Hepatocyte (in vitro differentiated cells): ENCODE data around the gene MRPS27. TPM values are rescaled to one million over a fixed set of nuclear protein-coding genes. Genes with fewer than 3 reads are reported as not detected.

Experiments used
- DNase-seq: peaks from one replicate; pipeline ENCODE4 v3.0.0-alpha.2; 2016; ENCODE audit warnings: low spot score
- H2AFZ ChIP-seq: fragments of 200-600 bp; sonication (generic); 2 replicates; pipeline ENCODE4 v1.6.0; 2016; ENCODE audit warnings: antibody characterized with exemption, mild to moderate bottlenecking
- H3K27ac ChIP-seq: fragments of 200-600 bp; sonication (generic); 2 replicates; pipeline ENCODE4 v1.5.1; 2016; ENCODE audit warnings: mild to moderate bottlenecking
- H3K27me3 ChIP-seq: fragments of 200-600 bp; sonication (generic); 2 replicates; pipeline ENCODE4 v1.6.1; 2016
- H3K36me3 ChIP-seq: fragments of 200-600 bp; sonication (generic); replicated peaks from 2 replicates; pipeline ENCODE4 v1.5.1; 2016; ENCODE audit warnings: low read depth; ENCODE audit not compliant: insufficient read depth
- H3K4me1 ChIP-seq: fragments of 200-600 bp; sonication (generic); 2 replicates; pipeline ENCODE4 v1.5.1; 2016; ENCODE audit warnings: mild to moderate bottlenecking, moderate library complexity; ENCODE audit not compliant: insufficient read depth
- H3K4me2 ChIP-seq: fragments of 200-600 bp; sonication (generic); 2 replicates; pipeline ENCODE4 v1.6.0; 2016
- H3K4me3 ChIP-seq: fragments of 200-600 bp; sonication (generic); 2 replicates; pipeline ENCODE4 v1.5.1; 2016; ENCODE audit warnings: mild to moderate bottlenecking
- H3K79me2 ChIP-seq: fragments of 200-600 bp; sonication (generic); 2 replicates; pipeline ENCODE4 v1.6.0; 2017; ENCODE audit warnings: mild to moderate bottlenecking
- H3K9me2 ChIP-seq: fragments of 200-600 bp; sonication (generic); replicated peaks from 2 replicates; pipeline ENCODE4 v1.6.0; 2017; ENCODE audit warnings: mild to moderate bottlenecking; ENCODE audit not compliant: insufficient read depth
- H3K9me3 ChIP-seq: fragments of 200-600 bp; sonication (generic); 2 replicates; pipeline ENCODE4 v1.5.1; 2016; ENCODE audit warnings: low read depth, mild to moderate bottlenecking
- H4K20me1 ChIP-seq: fragments of 200-600 bp; sonication (generic); 2 replicates; pipeline ENCODE4 v1.6.0; 2016; ENCODE audit warnings: mild to moderate bottlenecking; ENCODE audit not compliant: insufficient read depth, poor library complexity, severe bottlenecking
- EZH2 ChIP-seq: fragments of 200-600 bp; sonication (generic); IDR thresholded peaks from 2 replicates; pipeline ENCODE4 v1.6.1; 2016; ENCODE audit warnings: antibody characterized with exemption, mild to moderate bottlenecking, borderline replicate concordance
- EZH2phosphoT487 ChIP-seq: fragments of 200-600 bp; sonication (generic); IDR thresholded peaks from one replicate; pipeline ENCODE4 v1.6.1; 2018; ENCODE audit warnings: antibody characterized with exemption, mild to moderate bottlenecking, low read depth, moderate library complexity; ENCODE audit not compliant: unreplicated experiment, severe bottlenecking
- WGBS: methylation state at CpG from one replicate; pipeline ENCODE4 v1.1.6; 2016; ENCODE audit warnings: low lambda C conversion rate; ENCODE audit errors: missing lambda C conversion rate; 5-methylcytosine and 5-hydroxymethylcytosine counted together
- polyA plus RNA-seq: library from polyadenylated mRNA; unstranded; fragments of >200 nt; fragmentation: Nextera tagmentation; extraction: Ambion mirVana; gene quantifications from 2 replicates; pipeline ENCODE4 v1.2.1, GENCODE V29; 2016
- total RNA-seq: library from RNA; depleted of rRNA; stranded (reverse); fragments of >200 nt; gene quantifications from 2 replicates; pipeline ENCODE4 v1.2.3, GENCODE V29; 2014
- TF ChIP-seq, protein P1 (sequence below): fragments of 200-600 bp; sonication (generic); IDR thresholded peaks from 2 replicates; pipeline ENCODE4 v1.5.1; 2016; ENCODE audit warnings: antibody characterized with exemption, mild to moderate bottlenecking; ENCODE audit not compliant: poor library complexity

The MRPS27 gene
- total and polyA plus RNA-seq, 2 experiments from 2014 or later = 35.6 to 63.5 TPM

DNA sequence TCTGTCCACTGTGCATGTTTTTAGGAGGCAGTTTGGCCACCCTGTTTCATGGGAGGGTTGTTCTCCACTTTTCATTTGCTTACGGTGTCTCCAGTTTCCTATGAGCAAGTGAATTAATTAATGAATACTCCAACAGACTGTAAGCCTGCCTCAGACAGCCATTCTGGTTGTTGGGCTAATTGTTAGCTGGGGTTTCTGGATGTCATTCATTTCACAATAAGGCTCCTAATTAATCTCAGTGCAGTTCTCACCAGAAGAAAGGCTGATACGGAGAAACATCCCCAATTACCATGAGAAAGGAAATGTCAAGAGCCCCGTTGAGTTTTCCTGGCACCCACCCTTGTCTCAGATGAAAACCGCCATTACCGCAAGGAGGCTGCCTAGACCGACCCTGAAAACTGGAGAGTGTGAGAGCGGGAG is 136.9 kb downstream of the MRPS27 start:
- no peak for DNase-seq
- H3K36me3 ChIP-seq = no peaks in the 10 kb centered on the region
- no peaks in the 10 kb centered on the region for H3K79me2 ChIP-seq
- H3K27ac ChIP-seq = no peak overlapping the region
- TF ChIP-seq, protein P1, sequence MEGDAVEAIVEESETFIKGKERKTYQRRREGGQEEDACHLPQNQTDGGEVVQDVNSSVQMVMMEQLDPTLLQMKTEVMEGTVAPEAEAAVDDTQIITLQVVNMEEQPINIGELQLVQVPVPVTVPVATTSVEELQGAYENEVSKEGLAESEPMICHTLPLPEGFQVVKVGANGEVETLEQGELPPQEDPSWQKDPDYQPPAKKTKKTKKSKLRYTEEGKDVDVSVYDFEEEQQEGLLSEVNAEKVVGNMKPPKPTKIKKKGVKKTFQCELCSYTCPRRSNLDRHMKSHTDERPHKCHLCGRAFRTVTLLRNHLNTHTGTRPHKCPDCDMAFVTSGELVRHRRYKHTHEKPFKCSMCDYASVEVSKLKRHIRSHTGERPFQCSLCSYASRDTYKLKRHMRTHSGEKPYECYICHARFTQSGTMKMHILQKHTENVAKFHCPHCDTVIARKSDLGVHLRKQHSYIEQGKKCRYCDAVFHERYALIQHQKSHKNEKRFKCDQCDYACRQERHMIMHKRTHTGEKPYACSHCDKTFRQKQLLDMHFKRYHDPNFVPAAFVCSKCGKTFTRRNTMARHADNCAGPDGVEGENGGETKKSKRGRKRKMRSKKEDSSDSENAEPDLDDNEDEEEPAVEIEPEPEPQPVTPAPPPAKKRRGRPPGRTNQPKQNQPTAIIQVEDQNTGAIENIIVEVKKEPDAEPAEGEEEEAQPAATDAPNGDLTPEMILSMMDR = no peak
- TF ChIP-seq EZH2phosphoT487 (no peak), EZH2 (no peak)
- no peak overlapping the region for H3K4me3 ChIP-seq
- no peaks in the 10 kb centered on the region for H3K9me2 ChIP-seq
- WGBS = 92% methylated on average over 7 of the region's 7 CpGs
- no peaks in the 10 kb centered on the region for H3K27me3 ChIP-seq
- H3K9me3 ChIP-seq = no peaks in the 10 kb centered on the region
- no peaks in the 10 kb centered on the region for H3K4me1 ChIP-seq
- H3K4me2 ChIP-seq = no peak overlapping the region
- H4K20me1 ChIP-seq = no peaks in the 10 kb centered on the region
- no peak overlapping the region for H2AFZ ChIP-seq

DNA sequence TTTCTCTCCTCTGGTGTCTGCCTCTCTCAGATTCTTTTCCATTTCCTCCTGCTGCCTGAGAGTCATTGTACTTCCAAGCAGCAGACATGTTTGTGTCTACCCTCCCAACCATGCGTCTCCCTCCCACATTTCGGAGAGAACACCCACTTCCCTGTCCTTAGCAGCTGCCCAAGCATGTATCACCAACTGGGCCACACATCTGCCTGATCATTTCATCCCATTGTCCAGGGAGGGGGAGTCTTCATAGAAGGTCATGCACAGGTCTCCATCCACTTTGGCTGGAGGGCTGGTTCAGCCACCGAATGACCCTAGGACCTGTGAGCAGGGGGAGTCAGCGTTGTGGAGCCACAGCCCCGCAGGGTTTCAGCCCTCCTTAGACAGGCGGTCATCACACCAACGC is 137.4 kb downstream of the MRPS27 start:
- 96% methylated on average over 7 of the region's 7 CpGs for WGBS
- H3K4me3 ChIP-seq = no peak overlapping the region
- no peaks in the 10 kb centered on the region for H3K4me1 ChIP-seq
- no peaks in the 10 kb centered on the region for H3K9me2 ChIP-seq
- no peak overlapping the region for H3K27ac ChIP-seq
- DNase-seq = no peak
- H3K27me3 ChIP-seq = no peaks in the 10 kb centered on the region
- no peaks in the 10 kb centered on the region for H3K79me2 ChIP-seq
- no peak overlapping the region for H2AFZ ChIP-seq
- no peaks in the 10 kb centered on the region for H3K9me3 ChIP-seq
- no peak overlapping the region for H3K4me2 ChIP-seq
- no peaks in the 10 kb centered on the region for H4K20me1 ChIP-seq
- TF ChIP-seq EZH2 (no peak), EZH2phosphoT487 (no peak)
- TF ChIP-seq, protein P1 = no peak
- H3K36me3 ChIP-seq = no peaks in the 10 kb centered on the region

DNA sequence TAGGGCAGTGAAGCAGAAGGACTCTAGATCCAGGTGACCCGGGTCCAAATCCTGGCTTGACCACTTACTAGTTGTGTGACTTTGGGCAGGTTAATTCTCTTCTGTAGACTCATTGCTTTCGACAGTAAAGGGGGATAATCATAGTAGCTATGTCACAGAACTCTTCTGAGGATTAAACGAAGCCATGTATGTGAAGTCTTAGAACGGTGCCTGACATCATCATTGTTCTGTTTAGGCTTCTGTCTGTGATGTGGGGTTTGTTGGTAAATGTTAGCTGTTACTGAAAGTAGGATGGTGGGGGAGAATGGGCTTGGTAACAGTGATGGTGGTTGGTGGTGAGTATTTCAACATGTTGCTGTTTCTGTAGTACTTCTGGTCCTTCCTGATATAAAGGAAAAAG is 139.1 kb downstream of the MRPS27 start:
- Histone ChIP-seq H3K4me3 (no peak overlapping the region), H3K4me2 (no peak overlapping the region), H3K9me3 (no peaks in the 10 kb centered on the region), H3K27me3 (no peaks in the 10 kb centered on the region), H4K20me1 (no peaks in the 10 kb centered on the region), H3K4me1 (no peaks in the 10 kb centered on the region), H2AFZ (no peak overlapping the region), H3K27ac (no peak overlapping the region), H3K79me2 (no peaks in the 10 kb centered on the region), H3K36me3 (no peaks in the 10 kb centered on the region), H3K9me2 (no peaks in the 10 kb centered on the region)
- 78% methylated on average over 4 of the region's 4 CpGs for WGBS
- TF ChIP-seq EZH2phosphoT487 = no peak
- no peak for DNase-seq

DNA sequence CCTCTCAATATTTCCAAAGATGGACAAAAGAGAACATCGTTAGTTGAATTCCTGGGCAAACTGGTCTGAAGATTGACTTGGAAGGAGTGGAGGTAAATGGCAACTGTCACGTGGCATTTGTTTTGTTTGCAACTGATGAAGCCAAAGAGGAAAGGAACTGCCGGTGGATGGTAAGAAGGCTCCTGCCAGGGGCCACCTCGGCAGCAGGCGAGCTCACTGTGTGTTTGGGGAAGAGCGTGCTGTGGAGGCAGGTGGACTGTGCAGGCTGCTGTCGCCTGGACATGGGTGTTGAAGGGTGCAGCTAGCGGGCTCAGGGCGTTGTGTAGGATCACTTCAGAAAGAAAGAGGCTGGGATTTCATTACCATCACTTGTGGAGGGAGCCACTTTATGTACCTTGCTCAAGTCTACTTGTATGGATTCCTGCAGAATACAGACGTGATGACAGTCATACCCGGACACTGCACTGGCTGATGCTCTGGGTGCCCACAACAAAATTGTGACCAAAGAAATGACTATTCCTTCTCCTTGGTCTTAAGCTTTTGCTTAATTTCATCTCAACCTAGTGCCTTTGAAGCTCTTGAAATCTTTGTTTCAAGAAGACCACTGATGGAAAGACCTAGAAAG is 140.1 kb downstream of the MRPS27 start:
- Histone ChIP-seq H2AFZ (no peak overlapping the region), H3K79me2 (no peaks in the 10 kb centered on the region), H3K27me3 (no peaks in the 10 kb centered on the region), H3K4me2 (no peak overlapping the region), H4K20me1 (no peaks in the 10 kb centered on the region), H3K9me3 (no peaks in the 10 kb centered on the region), H3K36me3 (no peaks in the 10 kb centered on the region), H3K27ac (no peak overlapping the region), H3K4me1 (no peaks in the 10 kb centered on the region), H3K9me2 (no peaks in the 10 kb centered on the region), H3K4me3 (no peak overlapping the region)
- 94% methylated on average over 11 of the region's 11 CpGs for WGBS
- no peak for DNase-seq
- TF ChIP-seq EZH2 (no peak), EZH2phosphoT487 (no peak)
- TF ChIP-seq, protein P1 = no peak
